Right kidney (tissue), 1 donor: ENCODE data around the gene PHLDB3.

Experiments
- DNase-seq: peaks from one replicate; pipeline ENCODE4 v3.0.0-alpha.2; 2016

The PHLDB3 gene

GRCh38 chr19:43468354-43469159, 36.0 kb downstream of the PHLDB3 start:
- DNase-seq: no peak

DNA sequence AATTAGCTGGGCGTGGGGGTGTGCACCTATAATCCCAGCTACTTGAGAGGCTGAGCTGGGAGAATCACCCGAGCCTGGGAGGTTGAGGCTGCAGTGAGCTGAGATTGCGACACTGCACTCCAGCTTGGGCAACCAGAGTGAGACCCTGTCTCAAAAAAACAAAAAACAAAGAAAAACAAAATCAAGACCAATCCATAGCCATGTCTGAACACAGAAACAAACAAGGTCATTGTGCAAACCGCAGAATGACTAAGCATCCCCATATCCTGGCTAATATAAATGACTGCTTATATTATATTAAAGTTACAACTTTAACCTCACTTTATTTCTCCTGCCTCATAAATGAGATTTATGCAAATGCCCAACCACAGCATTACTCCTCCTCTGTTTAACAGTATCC, 36.8 kb downstream of the PHLDB3 start:
- no peak for DNase-seq

GRCh38 chr19:43467276-43467675, 37.3 kb downstream of the PHLDB3 start:
- no peak for DNase-seq

- no peak for DNase-seq
These were observed 37.8 kb downstream of the PHLDB3 start for GRCh38 chr19:43466793-43467192.

GRCh38 chr19:43465468-43466120, 39.0 kb downstream of the PHLDB3 start, which contains the start of gene LYPD3:
Gene LYPD3 (minus strand): TSS chr19:43465608. CDS start chr19:43465571, 37 bp downstream.
- no peak for DNase-seq

DNA sequence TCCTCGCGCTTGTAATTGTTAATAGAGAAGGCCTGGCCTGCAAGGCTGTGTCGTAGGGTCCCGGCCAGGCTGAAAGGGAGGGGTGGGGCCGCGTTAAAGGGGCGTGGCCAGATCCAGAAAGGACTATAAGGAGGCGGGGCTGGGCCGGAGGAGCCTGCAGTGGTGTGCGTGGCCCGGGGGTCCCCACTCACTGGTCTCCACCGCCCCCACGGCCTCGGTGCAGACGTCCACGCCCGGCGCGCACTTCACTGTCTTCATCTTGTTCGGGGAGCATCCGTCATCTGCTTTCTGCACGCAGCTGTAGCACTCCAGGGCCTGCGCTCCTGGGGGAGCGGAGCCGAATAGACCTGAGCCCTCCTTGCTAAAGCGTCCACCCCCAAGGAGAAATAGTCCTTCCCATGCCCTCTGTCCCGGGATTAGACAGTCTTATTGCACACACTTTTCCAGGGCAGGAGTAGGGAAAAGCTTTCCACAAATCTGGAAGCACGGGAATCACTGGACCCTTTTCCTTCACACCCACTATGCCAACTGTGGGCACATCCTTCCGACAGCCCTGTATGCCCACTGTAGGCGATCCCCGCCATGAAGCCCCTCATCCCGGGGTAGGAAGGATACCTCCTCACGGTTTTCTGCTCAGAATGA, 40.3 kb downstream of the PHLDB3 start:
- no peak for DNase-seq

- peak; percentile 98 for DNase-seq
These were observed 41.0 kb downstream of the PHLDB3 start for GRCh38 chr19:43463381-43464133.

- DNase-seq: peak; percentile 80
These were observed 41.7 kb downstream of the PHLDB3 start for GRCh38 chr19:43462785-43463380.

DNA sequence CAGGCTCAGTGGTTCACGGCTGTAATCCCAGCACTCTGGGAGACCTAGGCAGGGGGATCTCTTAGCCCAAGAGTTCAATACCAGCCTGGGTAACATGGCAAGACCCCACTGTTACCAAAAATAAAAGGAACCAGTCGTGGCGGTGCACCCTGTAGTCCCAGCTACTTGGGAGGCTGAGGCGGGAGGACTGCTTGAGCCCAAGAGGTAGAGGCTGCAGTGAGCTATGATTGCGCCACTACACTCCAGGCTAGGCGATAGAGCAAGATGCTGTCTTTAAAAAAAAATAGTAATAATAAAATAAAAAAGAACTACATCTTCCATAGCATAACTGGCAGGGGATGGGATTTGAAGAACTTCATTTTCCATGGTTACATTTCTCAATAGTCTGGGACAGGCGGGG, 42.2 kb downstream of the PHLDB3 start:
- no peak for DNase-seq

- DNase-seq: no peak
These were observed 43.2 kb downstream of the PHLDB3 start for GRCh38 chr19:43461303-43461702.

GRCh38 chr19:43460362-43461016, 44.1 kb downstream of the PHLDB3 start:
- no peak for DNase-seq

GRCh38 chr19:43457809-43458208, 46.7 kb downstream of the PHLDB3 start:
- no peak for DNase-seq

DNA sequence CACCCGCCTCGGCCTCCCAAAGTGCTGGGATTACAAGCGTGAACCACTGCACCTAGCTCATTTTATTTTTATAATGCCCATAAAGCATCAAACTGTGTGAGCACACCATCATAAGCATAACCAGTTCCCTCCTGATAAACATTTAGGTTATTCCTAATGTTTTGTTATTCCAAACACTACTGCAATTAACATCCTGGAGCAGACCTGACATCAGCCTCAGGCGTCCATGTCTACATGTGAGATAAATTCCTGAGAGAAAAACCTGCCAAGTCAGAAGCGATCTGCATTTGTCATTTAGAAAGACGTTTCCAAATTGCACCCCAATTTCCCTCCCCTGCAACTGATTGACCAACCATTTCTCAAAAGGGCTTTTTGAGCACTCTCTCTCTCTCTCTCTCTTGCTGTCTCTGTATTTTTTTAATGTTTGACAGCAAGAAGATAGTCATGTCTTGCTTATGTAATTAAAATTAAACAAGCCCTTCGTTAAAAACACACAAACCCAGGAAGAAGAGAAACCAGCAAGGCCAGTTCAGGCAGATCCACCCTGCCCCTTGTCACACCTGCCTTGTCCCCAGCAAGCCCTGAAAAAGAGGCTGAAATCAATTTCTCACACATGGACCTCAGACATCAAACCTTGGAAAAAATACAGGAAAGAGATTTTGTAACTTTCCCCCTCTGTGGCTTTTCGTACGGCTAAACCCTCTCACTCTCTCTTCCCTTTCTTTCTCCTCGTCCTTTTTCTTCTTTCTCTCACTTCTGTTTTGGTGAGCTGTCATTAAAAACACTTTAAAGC, 49.0 kb downstream of the PHLDB3 start:
- no peak for DNase-seq

DNA sequence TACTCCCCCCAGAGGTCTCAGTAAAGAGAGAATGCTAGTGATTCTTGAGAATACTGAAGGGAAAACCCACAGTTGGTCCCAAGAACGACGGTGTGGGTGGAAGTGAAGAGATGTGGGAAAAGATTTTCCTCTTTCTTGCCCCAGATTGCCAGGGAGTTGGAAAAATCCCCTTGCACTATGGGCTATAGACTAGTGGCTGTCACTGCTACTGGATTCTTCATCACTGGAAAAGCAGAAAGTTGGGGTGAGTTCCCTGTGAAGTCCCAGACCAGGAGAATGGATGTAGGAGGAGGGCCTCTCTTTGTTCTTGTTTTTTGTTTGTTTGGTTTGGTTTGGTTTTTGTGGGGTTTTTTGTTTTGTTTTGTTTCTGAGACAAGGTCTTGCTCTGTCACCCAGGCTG, 50.5 kb downstream of the PHLDB3 start:
- no peak for DNase-seq

- no peak for DNase-seq
These were observed 52.0 kb downstream of the PHLDB3 start for GRCh38 chr19:43452582-43452981.

GRCh38 chr19:43450545-43450997, 54.0 kb downstream of the PHLDB3 start:
- no peak for DNase-seq

- no peak for DNase-seq
These were observed 56.9 kb downstream of the PHLDB3 start for GRCh38 chr19:43447655-43448054.

GRCh38 chr19:43446746-43447489, 57.6 kb downstream of the PHLDB3 start:
- peak; percentile 51 for DNase-seq

- no peak for DNase-seq
These were observed 59.1 kb downstream of the PHLDB3 start for GRCh38 chr19:43445426-43445825.
